B cell (primary cell): ENCODE measurements around the gene JUNB.

Experiments
- EZH2 ChIP-seq: IDR thresholded peaks from 2 replicates; pipeline ENCODE4 v1.6.1; 2012; ENCODE audit warnings: borderline replicate concordance, low read depth, mild to moderate bottlenecking, moderate library complexity, low read length; ENCODE audit not compliant: insufficient read depth, poor library complexity, severe bottlenecking
- TF ChIP-seq, protein P1 (sequence below): fragments of 200-600 bp; IDR thresholded peaks from one replicate; pipeline ENCODE4 v1.8.0; 2022; ENCODE audit warnings: antibody characterized with exemption, mild to moderate bottlenecking

DNA sequence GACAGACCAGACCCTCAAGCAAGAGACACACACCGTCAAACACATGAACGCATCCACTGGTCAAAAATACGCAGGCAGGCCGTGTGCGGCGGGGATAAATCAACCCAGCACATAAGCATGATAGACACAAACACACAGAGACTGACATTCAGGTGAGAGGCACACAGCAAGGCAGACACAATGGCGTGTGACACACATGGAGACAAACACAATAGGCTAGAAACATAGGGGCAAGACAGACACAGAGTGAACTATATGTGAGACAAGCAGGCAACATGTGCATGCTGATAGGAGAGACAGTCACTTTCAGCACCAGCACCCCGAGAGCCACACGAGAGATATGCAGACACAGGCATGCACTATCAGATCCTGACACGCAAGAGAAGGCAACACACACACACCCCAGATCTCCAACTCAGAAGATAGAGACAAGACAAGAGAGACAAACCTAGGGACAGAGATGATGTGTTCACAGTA lies 6.9 kb upstream of the JUNB start:
- TF ChIP-seq, protein P1, sequence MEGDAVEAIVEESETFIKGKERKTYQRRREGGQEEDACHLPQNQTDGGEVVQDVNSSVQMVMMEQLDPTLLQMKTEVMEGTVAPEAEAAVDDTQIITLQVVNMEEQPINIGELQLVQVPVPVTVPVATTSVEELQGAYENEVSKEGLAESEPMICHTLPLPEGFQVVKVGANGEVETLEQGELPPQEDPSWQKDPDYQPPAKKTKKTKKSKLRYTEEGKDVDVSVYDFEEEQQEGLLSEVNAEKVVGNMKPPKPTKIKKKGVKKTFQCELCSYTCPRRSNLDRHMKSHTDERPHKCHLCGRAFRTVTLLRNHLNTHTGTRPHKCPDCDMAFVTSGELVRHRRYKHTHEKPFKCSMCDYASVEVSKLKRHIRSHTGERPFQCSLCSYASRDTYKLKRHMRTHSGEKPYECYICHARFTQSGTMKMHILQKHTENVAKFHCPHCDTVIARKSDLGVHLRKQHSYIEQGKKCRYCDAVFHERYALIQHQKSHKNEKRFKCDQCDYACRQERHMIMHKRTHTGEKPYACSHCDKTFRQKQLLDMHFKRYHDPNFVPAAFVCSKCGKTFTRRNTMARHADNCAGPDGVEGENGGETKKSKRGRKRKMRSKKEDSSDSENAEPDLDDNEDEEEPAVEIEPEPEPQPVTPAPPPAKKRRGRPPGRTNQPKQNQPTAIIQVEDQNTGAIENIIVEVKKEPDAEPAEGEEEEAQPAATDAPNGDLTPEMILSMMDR = no peak
- no peak for TF ChIP-seq EZH2
